ENCODE measurements around the gene KRT3.

DNA sequence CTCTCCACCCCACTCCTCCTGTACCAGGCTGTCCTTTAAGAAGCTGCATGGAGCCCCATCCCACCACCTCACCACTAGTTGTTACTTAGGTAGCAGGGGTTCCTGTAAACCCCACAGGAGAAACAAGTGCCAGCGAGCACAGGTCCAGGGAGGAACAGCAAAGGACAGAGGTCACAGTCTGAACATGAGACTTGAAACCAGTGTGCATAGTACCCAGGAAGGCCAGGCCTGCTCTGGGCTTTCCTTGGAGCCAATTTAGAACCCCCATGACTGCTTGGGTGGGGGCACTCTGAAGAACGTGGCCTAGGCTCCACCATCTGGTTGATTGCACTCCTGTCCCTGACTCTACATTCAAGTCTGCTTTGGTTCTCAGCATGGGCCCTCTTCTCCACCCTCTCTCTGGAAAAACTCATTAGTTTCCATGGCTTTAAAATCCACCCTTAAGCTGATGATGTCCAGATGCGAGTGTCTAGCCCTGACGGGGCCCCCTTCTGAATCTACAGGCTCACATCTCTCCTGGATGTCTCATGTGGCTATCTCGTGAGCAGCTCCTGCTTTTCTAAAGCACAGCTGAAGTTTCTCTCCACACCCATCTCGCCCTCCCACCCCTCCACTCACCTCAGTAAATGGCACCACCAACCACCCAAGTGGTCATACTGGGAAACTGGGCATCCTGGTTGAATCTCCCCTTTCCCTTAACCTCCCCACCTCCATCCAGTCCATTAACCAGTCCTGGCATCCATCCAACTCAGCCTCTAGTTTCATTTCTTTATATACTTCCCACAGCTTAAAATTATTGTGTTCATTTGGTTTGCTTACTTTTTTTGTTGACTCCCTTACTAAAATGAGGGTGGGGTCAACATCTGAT is 8.4 kb downstream of the KRT3 start:
- TF ChIP-seq, protein P1, sequence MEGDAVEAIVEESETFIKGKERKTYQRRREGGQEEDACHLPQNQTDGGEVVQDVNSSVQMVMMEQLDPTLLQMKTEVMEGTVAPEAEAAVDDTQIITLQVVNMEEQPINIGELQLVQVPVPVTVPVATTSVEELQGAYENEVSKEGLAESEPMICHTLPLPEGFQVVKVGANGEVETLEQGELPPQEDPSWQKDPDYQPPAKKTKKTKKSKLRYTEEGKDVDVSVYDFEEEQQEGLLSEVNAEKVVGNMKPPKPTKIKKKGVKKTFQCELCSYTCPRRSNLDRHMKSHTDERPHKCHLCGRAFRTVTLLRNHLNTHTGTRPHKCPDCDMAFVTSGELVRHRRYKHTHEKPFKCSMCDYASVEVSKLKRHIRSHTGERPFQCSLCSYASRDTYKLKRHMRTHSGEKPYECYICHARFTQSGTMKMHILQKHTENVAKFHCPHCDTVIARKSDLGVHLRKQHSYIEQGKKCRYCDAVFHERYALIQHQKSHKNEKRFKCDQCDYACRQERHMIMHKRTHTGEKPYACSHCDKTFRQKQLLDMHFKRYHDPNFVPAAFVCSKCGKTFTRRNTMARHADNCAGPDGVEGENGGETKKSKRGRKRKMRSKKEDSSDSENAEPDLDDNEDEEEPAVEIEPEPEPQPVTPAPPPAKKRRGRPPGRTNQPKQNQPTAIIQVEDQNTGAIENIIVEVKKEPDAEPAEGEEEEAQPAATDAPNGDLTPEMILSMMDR (IDR thresholded peaks at IDR 0.05): no peak
- TF ChIP-seq POLR2A (IDR thresholded peaks at IDR 0.05): no peak
